NCI-H1092 (cell line): Measurements from ENCODE around the gene RASGRP1.

Experiments used
- DNase-seq: peaks from one replicate; lab custom pipeline; 2025; lab: John Stamatoyannopoulos, UW

Gene RASGRP1

GRCh38 chr15:38459480-38459879 lies 105.1 kb downstream of the RASGRP1 start:
- DNase-seq, result no peak

GRCh38 chr15:38458646-38459045 lies 106.0 kb downstream of the RASGRP1 start:
- no peak for DNase-seq

GRCh38 chr15:38455092-38455491 lies 109.5 kb downstream of the RASGRP1 start:
- no peak for DNase-seq

- DNase-seq, result no peak
Measured at GRCh38 chr15:38454696-38455090, 109.9 kb downstream of the RASGRP1 start.

- DNase-seq, result peak; percentile 71
Measured at GRCh38 chr15:38453971-38454695, 110.5 kb downstream of the RASGRP1 start, which contains the start of gene FAM98B. FAM98B (plus strand) TSS chr15:38454127; CDS start chr15:38454162, 35 bp downstream.

- no peak for DNase-seq
Measured at GRCh38 chr15:38441130-38441519, 123.5 kb downstream of the RASGRP1 start.

GRCh38 chr15:38440353-38441129 lies 124.1 kb downstream of the RASGRP1 start:
- DNase-seq, result peak; percentile 16
